Measurements from ENCODE around the gene STT3B.

- no peak for TF ChIP-seq CTCF (IDR thresholded peaks at IDR 0.05)
- no peak for TF ChIP-seq POLR2A (IDR thresholded peaks at IDR 0.05)
These were observed 42.2 kb upstream of the STT3B start for GRCh38 chr3:31490502-31490901.

Data from body of pancreas (tissue), 4 donors.